ENCODE measurements around the gene B2M.
"Not testable (repeated sequence)": the region's sequence is repeated elsewhere in the genome, so short reads cannot be mapped to it uniquely, and the experiment has no call there.

Gene B2M

GRCh38 chr15:44700676-44701075 lies 10.6 kb upstream of the B2M start:
- not testable (repeated sequence) for DNase-seq

DNA sequence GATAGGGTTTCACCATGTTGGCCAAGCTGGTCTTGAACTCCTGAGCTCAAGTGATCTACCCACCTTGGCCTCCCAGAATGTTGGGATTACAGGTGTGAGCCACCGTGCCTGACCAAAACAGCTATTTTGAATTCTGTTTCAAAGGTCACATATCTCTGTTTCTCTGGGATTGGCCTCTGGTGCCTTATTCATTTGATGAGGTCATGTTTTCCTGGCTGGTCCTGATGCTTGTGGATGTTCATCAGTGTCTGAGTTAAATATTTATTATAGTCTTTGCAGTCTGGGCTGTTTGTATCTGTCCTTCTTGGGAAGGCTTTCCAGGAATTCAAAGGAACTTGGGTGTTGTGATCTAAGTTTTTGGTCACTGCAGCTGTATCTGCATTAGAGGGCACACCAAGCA lies 5.3 kb upstream of the B2M start:
- no peak for DNase-seq

GRCh38 chr15:44706401-44706800 lies 4.9 kb upstream of the B2M start:
- DNase-seq, result no peak

DNA sequence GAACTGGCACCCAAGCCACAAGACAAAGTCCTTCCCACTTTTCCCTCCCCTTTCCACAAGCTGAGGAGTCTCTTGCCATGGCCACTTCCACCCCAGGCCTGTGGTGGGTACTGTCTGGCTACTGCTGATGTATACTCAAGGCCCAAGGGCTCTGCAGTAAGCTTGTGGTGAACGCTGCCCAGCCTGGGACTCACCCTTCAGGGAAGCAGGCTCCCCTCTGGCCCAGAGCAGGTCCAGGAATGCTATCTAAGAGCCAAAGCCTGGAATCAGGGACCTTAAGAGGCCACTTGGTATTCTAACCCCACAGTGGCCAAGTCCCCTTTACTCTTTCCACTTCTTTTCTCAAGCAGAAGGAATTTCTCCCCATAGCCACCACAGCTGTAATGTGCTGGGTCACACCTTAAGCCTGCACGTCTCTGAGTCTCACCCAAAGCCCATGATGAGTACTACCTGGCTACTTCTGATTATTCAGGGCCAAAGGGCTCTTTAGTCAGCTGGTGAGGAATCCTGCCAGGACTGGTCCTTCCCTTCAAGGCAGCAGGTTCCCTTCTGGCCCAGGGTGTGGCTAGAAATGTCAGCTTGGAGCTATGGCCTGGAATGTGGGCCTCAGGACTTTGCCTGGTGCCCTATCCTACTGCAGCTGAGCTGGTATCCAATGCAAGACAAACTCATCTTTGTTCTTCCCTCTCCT lies 4.2 kb upstream of the B2M start:
- no peak for DNase-seq

GRCh38 chr15:44710236-44711095 lies 851 bp upstream of the B2M start:
- DNase-seq, result peak; percentile 40

- peak; percentile 61 for DNase-seq
These were observed 527 bp downstream of the B2M start for GRCh38 chr15:44711743-44712345.

- peak; percentile 82 for DNase-seq
These were observed 1.2 kb downstream of the B2M start for GRCh38 chr15:44712346-44713005.

- no peak for DNase-seq
These were observed 2.0 kb downstream of the B2M start for GRCh38 chr15:44713006-44713966.

GRCh38 chr15:44715142-44715796 lies 4.0 kb downstream of the B2M start:
- DNase-seq, result no peak

- DNase-seq, result no peak
These were observed 4.5 kb downstream of the B2M start for GRCh38 chr15:44715797-44716334.

DNA sequence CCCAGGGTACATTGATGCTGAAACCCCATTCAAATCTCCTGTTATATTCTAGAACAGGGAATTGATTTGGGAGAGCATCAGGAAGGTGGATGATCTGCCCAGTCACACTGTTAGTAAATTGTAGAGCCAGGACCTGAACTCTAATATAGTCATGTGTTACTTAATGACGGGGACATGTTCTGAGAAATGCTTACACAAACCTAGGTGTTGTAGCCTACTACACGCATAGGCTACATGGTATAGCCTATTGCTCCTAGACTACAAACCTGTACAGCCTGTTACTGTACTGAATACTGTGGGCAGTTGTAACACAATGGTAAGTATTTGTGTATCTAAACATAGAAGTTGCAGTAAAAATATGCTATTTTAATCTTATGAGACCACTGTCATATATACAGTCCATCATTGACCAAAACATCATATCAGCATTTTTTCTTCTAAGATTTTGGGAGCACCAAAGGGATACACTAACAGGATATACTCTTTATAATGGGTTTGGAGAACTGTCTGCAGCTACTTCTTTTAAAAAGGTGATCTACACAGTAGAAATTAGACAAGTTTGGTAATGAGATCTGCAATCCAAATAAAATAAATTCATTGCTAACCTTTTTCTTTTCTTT lies 5.8 kb downstream of the B2M start:
- DNase-seq, result no peak

GRCh38 chr15:44718180-44718926 lies 7.0 kb downstream of the B2M start:
- no peak for DNase-seq

- no peak for DNase-seq
These were observed 7.6 kb downstream of the B2M start for GRCh38 chr15:44718927-44719292.

DNA sequence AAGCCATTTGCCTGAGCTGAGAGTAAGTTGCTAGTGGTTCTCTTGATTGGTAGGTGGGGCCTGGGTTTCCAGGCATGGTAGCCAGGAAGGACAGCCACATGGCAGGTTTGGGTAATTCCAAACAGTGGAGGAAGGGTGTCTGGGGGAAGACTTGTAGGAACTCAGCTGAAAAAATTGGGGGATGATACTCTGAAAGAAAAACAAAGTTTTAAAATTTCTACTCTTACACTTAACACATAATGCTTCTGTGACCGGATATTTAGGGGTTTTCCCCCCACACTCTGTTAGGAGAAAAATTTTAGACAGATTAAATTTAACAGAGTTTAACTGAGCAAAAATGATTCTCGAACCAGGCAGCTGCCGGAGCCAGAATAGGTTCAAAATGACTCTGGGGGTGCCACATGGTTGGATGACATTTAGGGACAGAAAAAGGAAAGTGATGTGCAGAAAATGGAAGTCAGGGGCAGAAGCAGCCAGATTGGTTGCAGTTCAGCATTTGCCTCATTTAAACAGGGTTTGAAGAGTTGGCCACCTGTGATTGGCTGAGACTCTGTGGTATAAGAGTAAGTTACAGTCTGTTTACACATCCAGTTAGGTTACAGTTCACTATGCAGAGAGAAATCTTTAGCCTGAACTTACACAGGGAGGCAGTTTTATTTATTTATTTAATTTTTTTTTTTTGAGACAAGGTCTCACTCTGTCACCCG lies 8.1 kb downstream of the B2M start:
- DNase-seq, result peak; percentile 70

DNA sequence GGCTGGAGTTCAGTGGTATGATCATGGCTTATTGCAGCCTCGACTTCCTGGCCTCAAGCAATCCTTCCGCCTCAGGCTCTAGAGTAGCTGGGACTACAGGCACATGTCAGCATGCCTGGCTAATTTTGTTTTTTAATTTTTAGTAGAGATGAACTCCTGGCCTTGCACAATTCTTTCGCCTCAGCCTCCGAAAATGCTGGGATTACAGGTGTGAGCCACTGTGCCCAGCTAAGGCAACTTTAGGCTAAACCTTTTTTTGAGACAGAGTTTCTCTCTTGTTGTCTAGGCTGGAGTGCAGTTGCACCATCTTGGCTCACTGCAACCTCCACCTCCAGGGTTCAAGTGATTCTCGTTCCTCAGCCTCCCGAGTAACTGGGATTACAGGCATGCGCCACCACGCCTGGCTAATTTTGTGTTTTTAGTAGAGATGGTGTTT lies 8.7 kb downstream of the B2M start:
- DNase-seq, result not testable (repeated sequence)

DNA sequence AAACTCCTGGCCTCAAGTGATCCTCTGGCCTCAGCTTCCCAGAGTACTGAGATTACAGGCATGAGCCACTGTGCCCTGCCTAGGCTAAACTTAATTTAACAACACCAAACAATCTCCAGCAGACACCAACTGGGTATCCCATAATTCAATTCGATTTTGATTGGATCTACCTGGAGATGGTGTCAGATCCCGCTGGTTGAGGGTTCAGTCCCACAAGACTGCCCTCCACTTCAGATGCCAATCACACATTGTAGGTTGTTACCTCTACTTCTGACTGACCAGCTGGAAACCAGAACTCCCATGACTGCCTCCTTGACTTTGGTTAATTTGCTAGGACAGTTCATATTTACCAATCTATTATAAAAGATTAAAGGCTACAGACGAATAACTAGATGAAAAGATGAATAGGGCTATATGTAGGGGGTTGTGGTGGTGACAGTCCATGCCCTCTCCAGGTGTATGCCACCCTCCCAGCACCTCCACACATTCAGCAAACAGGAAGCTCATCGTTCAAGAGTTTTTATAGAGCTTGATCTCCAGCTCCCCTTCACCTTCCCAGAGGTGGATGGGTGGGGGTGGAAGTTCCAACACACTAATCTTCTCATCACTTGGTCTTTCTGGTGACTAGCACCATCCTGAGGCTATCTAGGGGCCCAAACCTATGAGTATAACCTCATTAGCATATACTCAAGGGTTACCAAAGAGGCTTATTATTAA lies 9.3 kb downstream of the B2M start:
- DNase-seq, result no peak

DNA sequence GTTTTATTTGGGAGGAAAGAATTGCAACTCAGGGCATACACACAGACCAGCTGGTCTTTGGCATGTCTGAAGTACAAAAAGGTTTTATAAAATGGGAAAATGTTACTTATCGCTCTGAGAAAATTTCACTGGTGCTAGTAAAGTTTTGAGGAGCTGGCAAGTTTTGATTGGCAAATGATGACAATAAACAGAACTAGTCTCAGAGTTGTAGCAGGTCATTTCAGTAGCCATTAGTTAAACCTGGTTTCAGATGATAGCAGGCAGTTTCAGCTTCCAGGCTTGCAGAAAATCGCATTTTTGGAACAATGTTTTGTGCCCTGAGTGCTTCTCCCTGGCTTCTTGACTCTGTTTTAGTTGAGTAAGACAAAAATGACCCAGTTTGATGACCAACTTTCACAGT lies 10.7 kb downstream of the B2M start:
- DNase-seq, result no peak

DNA sequence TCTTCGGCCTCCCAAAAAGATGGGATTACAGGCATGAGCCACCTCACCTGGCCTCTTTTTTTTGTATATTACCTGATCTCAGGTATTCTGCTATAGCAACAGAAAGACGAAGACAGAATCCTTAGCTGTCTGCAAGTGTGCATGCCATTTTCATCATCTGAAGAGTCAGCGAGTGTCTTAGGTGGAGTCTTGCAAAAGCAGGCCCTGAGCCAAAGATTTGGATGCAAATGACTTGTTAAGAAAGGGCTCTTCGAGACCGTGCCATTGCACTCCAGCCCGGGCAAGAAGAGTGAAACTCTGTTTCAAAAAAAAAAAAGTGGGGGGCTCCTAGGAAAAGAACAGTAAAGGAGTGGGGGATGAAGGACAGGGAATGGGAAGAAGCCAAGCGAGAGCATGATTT lies 14.8 kb downstream of the B2M start:
- no peak for DNase-seq

Data from central memory CD4-positive, alpha-beta T cell (primary cell).